Neural cell (in vitro differentiated cells): ENCODE data around the gene TMEM190. TPM values are rescaled to one million over a fixed set of nuclear protein-coding genes. Genes with fewer than 3 reads are reported as not detected.
"Not testable (repeated sequence)": the region's sequence is repeated elsewhere in the genome, so short reads cannot be mapped to it uniquely, and the experiment has no call there.

Experiments
- H2AFZ ChIP-seq: fragments of 200-600, 300-800 bp; sonication (generic), shearing (Covaris generic); 2 replicates; pipeline ENCODE4 v1.6.0; 2014; ENCODE audit warnings: low read depth, mild to moderate bottlenecking, antibody characterized with exemption, low read length, moderate library complexity
- H3F3A ChIP-seq: fragments of 200-600 bp; shearing (Covaris generic); 2 replicates; pipeline ENCODE4 v1.6.1; 2016; ENCODE audit warnings: mild to moderate bottlenecking, moderate library complexity, mixed read lengths, antibody characterized with exemption, low read length; ENCODE audit not compliant: insufficient read depth, poor library complexity, severe bottlenecking
- H3K27ac ChIP-seq: fragments of 200-600, 300-800 bp; sonication (generic), shearing (Covaris generic); 2 replicates; pipeline ENCODE4 v1.5.1; 2014; ENCODE audit warnings: mild to moderate bottlenecking, low read length, moderate library complexity
- H3K27me3 ChIP-seq: fragments of 300-800, 200-600 bp; sonication (generic), shearing (Covaris generic); 2 replicates; pipeline ENCODE4 v1.6.0; 2014; ENCODE audit warnings: mild to moderate bottlenecking, low read depth, low read length, moderate library complexity; ENCODE audit not compliant: insufficient read depth
- H3K36me3 ChIP-seq: fragments of 300-800, 200-600 bp; sonication (generic), shearing (Covaris generic); 2 replicates; pipeline ENCODE4 v1.5.1; 2014; ENCODE audit warnings: mild to moderate bottlenecking, antibody characterized with exemption, low read length, moderate library complexity; ENCODE audit not compliant: insufficient read depth
- H3K4me2 ChIP-seq: fragments of 300-800, 200-600 bp; sonication (generic), shearing (Covaris generic); 2 replicates; pipeline ENCODE4 v1.6.0; 2014; ENCODE audit warnings: mild to moderate bottlenecking, low read length
- H3K4me3 ChIP-seq: fragments of 300-800, 200-600 bp; sonication (generic), shearing (Covaris generic); 2 replicates; pipeline ENCODE4 v1.5.1; 2014; ENCODE audit warnings: mild to moderate bottlenecking, low read length, moderate library complexity
- H3K79me2 ChIP-seq: fragments of 200-600 bp; shearing (Covaris generic); replicated peaks from 2 replicates; pipeline ENCODE4 v1.6.0; 2014; ENCODE audit warnings: mild to moderate bottlenecking, low read length, moderate library complexity; ENCODE audit not compliant: insufficient read depth
- H3K9ac ChIP-seq: fragments of 300-800, 200-600 bp; sonication (generic), shearing (Covaris generic); 2 replicates; pipeline ENCODE4 v1.6.1; 2016; ENCODE audit warnings: mild to moderate bottlenecking, low read length, mixed read lengths
- H3K9me2 ChIP-seq: fragments of 200-600 bp; shearing (Covaris generic); 2 replicates; pipeline ENCODE4 v1.6.1; 2016; ENCODE audit warnings: mild to moderate bottlenecking, low read length, mixed read lengths; ENCODE audit not compliant: insufficient read depth
- H3K9me3 ChIP-seq: fragments of 200-600, 300-800 bp; sonication (generic), shearing (Covaris generic); 2 replicates; pipeline ENCODE4 v1.6.1; 2016; ENCODE audit warnings: mild to moderate bottlenecking, mixed run types, low read length, moderate library complexity, mixed read lengths
- H4K20me1 ChIP-seq: fragments of 200-600 bp; shearing (Covaris generic); 2 replicates; pipeline ENCODE4 v1.6.1; 2016; ENCODE audit warnings: mild to moderate bottlenecking, mixed run types; ENCODE audit not compliant: insufficient read depth
- CTCF ChIP-seq: fragments of 450-650 bp; IDR thresholded peaks from 2 replicates; pipeline ENCODE4 v1.5.1; 2014; ENCODE audit warnings: antibody characterized with exemption, mild to moderate bottlenecking, moderate library complexity; ENCODE audit not compliant: poor library complexity, severe bottlenecking
- EP300 ChIP-seq: fragments of 450-650 bp; conservative IDR thresholded peaks from 2 replicates; pipeline ENCODE4 v1.6.1; 2014; ENCODE audit warnings: antibody characterized with exemption, mild to moderate bottlenecking, moderate library complexity; ENCODE audit not compliant: poor library complexity, severe bottlenecking
- EZH2 ChIP-seq: fragments of 200-600, 300-800 bp; shearing (Covaris generic), sonication (generic); IDR thresholded peaks from 2 replicates; pipeline ENCODE4 v1.6.1; 2014; ENCODE audit warnings: antibody characterized with exemption, low read length, borderline replicate concordance, mild to moderate bottlenecking; ENCODE audit not compliant: insufficient read depth, poor library complexity, severe bottlenecking
- MXI1 ChIP-seq: fragments of 450-650 bp; conservative IDR thresholded peaks from 2 replicates; pipeline ENCODE4 v1.6.1; 2014; ENCODE audit warnings: antibody characterized with exemption, mild to moderate bottlenecking; ENCODE audit not compliant: poor library complexity, severe bottlenecking
- POLR2AphosphoS5 ChIP-seq: IDR thresholded peaks from 2 replicates; pipeline ENCODE4 v1.6.1; 2012
- RAD21 ChIP-seq: fragments of 450-650 bp; conservative IDR thresholded peaks from 2 replicates; pipeline ENCODE4 v1.6.1; 2014; ENCODE audit warnings: antibody characterized with exemption, mild to moderate bottlenecking, moderate library complexity
- REST ChIP-seq: IDR thresholded peaks from 2 replicates; pipeline ENCODE4 v1.6.1; 2012; ENCODE audit warnings: borderline replicate concordance
- SMC3 ChIP-seq: fragments of 450-650 bp; conservative IDR thresholded peaks from 2 replicates; pipeline ENCODE4 v1.6.1; 2014; ENCODE audit warnings: antibody characterized with exemption, mild to moderate bottlenecking, moderate library complexity; ENCODE audit not compliant: poor library complexity
- TAF1 ChIP-seq: IDR thresholded peaks from 2 replicates; pipeline ENCODE4 v1.6.1; 2012; ENCODE audit warnings: low read depth
- polyA plus RNA-seq: library from polyadenylated mRNA; depleted of rRNA; stranded (reverse); fragments of >200 nt; gene quantifications from 2 replicates; pipeline ENCODE4 v1.2.3, GENCODE V29; 2014

TMEM190 gene
- polyA plus RNA-seq, 1 donor from 2014 or later = not detected

- H3K36me3 ChIP-seq = no peaks in the 10 kb centered on the region
- H3K79me2 ChIP-seq = peaks cover 2% of the 10 kb centered on the region
- no peaks in the 10 kb centered on the region for H3F3A ChIP-seq
- TF ChIP-seq CTCF = no peak
- TF ChIP-seq MXI1 = no peak
- no peak for TF ChIP-seq POLR2AphosphoS5
- no peak for TF ChIP-seq RAD21
- TF ChIP-seq REST = no peak
- no peak for TF ChIP-seq TAF1
- TF ChIP-seq EP300 = no peak
- no peak for TF ChIP-seq EZH2
- TF ChIP-seq SMC3 = no peak
- no peaks in the 10 kb centered on the region for H3K27me3 ChIP-seq
- H3K4me3 ChIP-seq = no peak overlapping the region
- no peaks in the 10 kb centered on the region for H4K20me1 ChIP-seq
- H3K4me2 ChIP-seq = no peak overlapping the region
- H3K9me2 ChIP-seq = no peaks in the 10 kb centered on the region
- H2AFZ ChIP-seq = no peak overlapping the region
- no peak overlapping the region for H3K27ac ChIP-seq
- H3K9ac ChIP-seq = no peak overlapping the region
- no peaks in the 10 kb centered on the region for H3K9me3 ChIP-seq
These were observed 23.9 kb downstream of the TMEM190 start for GRCh38 chr19:55400281-55401087.

- H2AFZ ChIP-seq, H3K9ac ChIP-seq, H3F3A ChIP-seq, H3K4me2 ChIP-seq, H3K4me3 ChIP-seq, H4K20me1 ChIP-seq, H3K9me2 ChIP-seq, H3K36me3 ChIP-seq, H3K9me3 ChIP-seq, H3K27ac ChIP-seq, H3K27me3 ChIP-seq: not testable (repeated sequence)
- H3K79me2 ChIP-seq = peaks cover 11% of the 10 kb centered on the region
These were observed 24.8 kb downstream of the TMEM190 start for GRCh38 chr19:55401390-55401789.
